HL-60/S4 (cell line): ENCODE measurements around the gene SLC25A4.
"Not testable (repeated sequence)": the region's sequence is repeated elsewhere in the genome, so short reads cannot be mapped to it uniquely, and the experiment has no call there.

ENCODE experiments used
- in situ Hi-C: fragments of 300-500 bp; cut with MboI; formaldehyde crosslinking; loops from 2 replicates; pipeline ENCODE4 v1.14.3; 2022; ENCODE audit warnings: low sequenced_read_pairs

The SLC25A4 gene

GRCh38 chr4:185142912-185143600 lies at the start of gene SLC25A4:
TSS of gene SLC25A4 (plus strand) at chr4:185143266. CDS start at chr4:185143373, 107 bp downstream.
- in situ Hi-C loops, result no loop called here

- in situ Hi-C loops, result no loop called here
Observed at GRCh38 chr4:185093603-185094002, 49.5 kb upstream of the SLC25A4 start.

- in situ Hi-C loops, result no loop called here
Observed at GRCh38 chr4:185096032-185096653, 46.9 kb upstream of the SLC25A4 start.

- in situ Hi-C loops, result no loop called here
Observed at GRCh38 chr4:185098474-185098873, 44.6 kb upstream of the SLC25A4 start.

- in situ Hi-C loops, result no loop called here
Observed at GRCh38 chr4:185099024-185099682, 43.9 kb upstream of the SLC25A4 start.

GRCh38 chr4:185099940-185100339 lies 43.1 kb upstream of the SLC25A4 start:
- in situ Hi-C loops, result no loop called here

- in situ Hi-C loops, result no loop called here
Observed at GRCh38 chr4:185100423-185100822, 42.6 kb upstream of the SLC25A4 start.

GRCh38 chr4:185101354-185101890 lies 41.6 kb upstream of the SLC25A4 start:
- in situ Hi-C loops, result no loop called here

GRCh38 chr4:185104733-185105132 lies 38.3 kb upstream of the SLC25A4 start:
- in situ Hi-C loops, result no loop called here

- in situ Hi-C loops, result no loop called here
Observed at GRCh38 chr4:185106353-185106752, 36.7 kb upstream of the SLC25A4 start.

GRCh38 chr4:185107574-185107973 lies 35.5 kb upstream of the SLC25A4 start:
- in situ Hi-C loops, result not testable (repeated sequence)

- in situ Hi-C loops, result no loop called here
Observed at GRCh38 chr4:185108185-185108584, 34.9 kb upstream of the SLC25A4 start.

- in situ Hi-C loops, result no loop called here
Observed at GRCh38 chr4:185108669-185109068, 34.4 kb upstream of the SLC25A4 start.

GRCh38 chr4:185109736-185110135 lies 33.3 kb upstream of the SLC25A4 start:
- in situ Hi-C loops, result no loop called here

GRCh38 chr4:185110375-185110823 lies 32.7 kb upstream of the SLC25A4 start:
- in situ Hi-C loops, result no loop called here

GRCh38 chr4:185112104-185112503 lies 31.0 kb upstream of the SLC25A4 start:
- in situ Hi-C loops, result no loop called here

- in situ Hi-C loops, result no loop called here
Observed at GRCh38 chr4:185113340-185113739, 29.7 kb upstream of the SLC25A4 start.

- in situ Hi-C loops, result no loop called here
Observed at GRCh38 chr4:185115827-185116232, 27.2 kb upstream of the SLC25A4 start.

GRCh38 chr4:185117300-185117934 lies 25.6 kb upstream of the SLC25A4 start:
- in situ Hi-C loops, result no loop called here

- in situ Hi-C loops, result no loop called here
Observed at GRCh38 chr4:185118876-185119275, 24.2 kb upstream of the SLC25A4 start.

GRCh38 chr4:185119467-185119866 lies 23.6 kb upstream of the SLC25A4 start:
- in situ Hi-C loops, result not testable (repeated sequence)
